GM21515 (cell line): ENCODE data around the gene ASXL2.
"Not testable (repeated sequence)": the region's sequence is repeated elsewhere in the genome, so short reads cannot be mapped to it uniquely, and the experiment has no call there.

ENCODE experiments used
- ATAC-seq: cut with Tn5 transposase; IDR thresholded peaks from one replicate; pipeline ENCODE4 v1.9.1; 2021; ENCODE audit not compliant: unreplicated experiment

Gene ASXL2

DNA sequence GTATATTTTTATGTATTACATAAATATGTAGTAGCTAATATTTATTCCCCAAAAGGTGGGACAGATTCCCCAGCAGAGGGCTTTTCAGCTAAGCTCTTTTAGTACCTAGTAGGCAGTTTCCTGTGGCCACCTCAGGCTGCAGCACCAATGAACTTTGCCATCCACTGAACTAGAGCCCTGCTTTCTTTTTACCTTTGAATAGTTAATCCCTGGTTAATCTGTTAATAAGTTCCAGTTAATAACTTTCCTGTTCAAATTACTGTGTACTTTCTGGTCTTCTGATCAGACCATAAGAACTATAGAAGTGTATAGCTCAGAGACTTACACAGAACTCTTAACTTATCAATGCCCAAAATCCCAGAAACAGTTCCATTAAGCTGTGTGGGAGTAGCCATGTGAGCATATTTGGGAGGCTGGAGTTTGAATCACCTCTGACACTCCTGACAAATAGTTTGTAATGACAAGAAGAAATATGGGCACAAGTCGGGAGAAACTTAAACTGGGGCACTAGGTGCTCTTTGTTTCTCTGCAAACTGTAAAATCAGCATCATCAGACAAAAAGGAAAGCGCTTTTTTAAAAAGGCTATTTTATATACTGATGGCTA, 40.0 kb downstream of the ASXL2 start:
- ATAC-seq: no peak

DNA sequence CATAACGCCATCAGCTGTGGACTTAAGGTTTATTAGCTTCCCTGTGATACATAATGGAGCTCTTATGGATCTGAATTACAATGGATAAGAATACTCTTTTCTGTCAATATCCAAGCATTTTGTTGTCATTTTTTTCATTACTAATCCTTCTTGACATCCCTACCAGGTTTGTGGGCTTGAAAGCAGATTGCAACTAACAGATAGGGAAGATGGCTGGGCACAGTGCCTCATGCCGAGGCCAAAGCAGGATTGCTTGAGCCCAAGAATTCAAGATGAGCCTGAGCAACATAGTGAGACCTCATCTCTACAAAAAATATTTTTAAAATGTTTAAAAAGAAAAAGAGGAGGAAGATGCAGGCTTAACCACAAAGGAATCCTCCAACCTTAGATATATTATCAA, 42.4 kb downstream of the ASXL2 start:
- ATAC-seq: no peak

DNA sequence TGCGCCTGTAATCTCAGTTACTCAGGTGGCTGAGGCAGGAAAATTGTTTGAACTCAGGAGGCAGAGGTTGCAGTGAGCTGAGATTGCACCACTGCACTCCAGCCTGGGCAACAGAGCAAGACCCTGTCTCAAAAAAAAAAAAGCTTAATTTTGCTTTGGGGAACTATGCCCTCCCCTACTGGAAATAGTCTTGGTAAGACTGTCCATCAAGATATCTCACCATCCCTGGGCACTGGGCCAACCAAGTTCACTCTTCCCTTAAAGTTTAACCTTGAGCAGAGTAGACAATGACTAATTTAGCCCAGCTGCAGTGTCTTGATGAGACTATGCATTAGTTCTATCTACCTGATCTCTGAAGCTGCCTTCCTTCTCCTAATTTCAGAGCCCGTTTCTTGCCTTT, 44.7 kb downstream of the ASXL2 start:
- no peak for ATAC-seq

DNA sequence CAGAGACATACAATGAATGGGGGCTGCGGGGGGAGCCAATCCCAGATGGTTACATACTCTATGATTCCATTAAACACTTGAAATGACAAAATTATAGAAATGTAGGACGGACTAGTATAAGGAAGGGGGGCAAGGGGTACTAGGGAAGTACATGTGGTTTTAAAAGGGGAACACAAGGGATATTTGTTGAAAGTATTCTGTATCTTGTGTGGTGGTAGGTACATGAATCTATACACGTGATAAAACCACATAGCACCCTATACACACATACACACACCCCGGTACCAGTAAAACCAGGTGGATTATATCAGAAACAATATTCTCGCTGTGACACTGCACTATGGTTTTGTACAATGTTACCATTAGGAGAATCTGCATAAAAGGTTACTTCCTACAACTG, 45.4 kb downstream of the ASXL2 start:
- no peak for ATAC-seq

DNA sequence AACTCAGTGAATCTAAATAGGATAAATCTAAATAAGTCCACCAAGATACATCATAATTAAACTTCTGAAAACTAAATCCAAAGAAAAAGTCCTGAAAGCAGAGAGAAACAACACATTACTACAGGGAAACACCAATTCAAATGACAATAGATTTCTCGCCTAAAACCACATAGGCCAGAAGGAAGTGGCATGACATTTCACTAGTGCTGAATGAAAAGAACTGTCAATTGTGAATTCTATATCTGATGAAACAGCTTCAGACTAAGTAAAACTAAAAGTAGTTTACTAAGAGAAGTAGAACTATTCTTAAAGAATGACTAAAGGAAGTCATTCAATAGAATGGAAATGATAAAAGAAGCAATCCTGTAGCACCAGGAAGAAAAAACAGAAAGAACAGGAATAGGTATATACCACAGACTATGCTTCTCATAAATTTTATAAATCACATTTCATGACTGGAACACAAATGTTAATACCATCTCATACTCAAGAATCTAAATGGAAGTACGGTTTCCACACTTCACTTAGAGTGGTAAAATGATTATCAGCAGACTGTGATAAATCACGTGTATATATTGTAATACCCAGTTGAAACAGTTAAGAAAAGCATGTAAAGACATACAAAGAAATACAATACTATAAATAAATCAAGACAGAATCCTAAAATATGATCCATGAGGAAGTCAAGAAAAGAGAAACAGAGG, 46.4 kb downstream of the ASXL2 start:
- no peak for ATAC-seq

DNA sequence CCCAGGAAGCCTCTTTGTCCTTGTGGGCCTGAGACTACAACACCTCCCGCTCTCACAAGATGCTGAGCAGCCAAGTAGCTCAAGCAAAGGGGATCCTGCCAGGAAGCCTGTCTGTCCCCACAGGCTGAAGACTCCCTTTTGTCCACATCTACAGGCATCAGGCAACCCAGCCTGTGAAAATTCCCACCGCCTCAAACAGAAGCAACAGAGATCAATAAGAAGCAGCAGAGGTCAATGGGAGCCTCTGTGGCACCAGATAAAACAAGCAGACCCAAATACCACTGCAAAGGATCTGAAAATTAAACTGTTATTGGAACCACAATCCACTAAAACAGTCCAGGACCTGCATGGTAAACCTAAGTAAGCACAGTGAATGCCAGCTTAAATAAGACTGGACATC, 48.5 kb downstream of the ASXL2 start:
- no peak for ATAC-seq

DNA sequence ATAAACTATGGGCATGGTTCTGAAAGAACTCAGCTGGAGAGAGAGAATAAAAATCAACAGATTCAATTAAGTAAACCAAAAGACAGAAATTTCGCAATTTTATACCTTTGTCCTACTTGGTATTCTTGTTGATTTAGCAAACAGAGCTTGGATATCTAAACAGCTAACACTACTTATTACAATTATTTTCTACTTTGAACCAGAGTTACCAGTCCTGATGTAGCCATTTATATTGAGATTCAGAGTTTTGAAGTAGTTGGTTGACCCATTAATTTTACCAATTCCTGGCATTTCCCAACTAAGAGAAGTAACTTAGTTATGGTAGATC, 48.9 kb downstream of the ASXL2 start:
- no peak for ATAC-seq

DNA sequence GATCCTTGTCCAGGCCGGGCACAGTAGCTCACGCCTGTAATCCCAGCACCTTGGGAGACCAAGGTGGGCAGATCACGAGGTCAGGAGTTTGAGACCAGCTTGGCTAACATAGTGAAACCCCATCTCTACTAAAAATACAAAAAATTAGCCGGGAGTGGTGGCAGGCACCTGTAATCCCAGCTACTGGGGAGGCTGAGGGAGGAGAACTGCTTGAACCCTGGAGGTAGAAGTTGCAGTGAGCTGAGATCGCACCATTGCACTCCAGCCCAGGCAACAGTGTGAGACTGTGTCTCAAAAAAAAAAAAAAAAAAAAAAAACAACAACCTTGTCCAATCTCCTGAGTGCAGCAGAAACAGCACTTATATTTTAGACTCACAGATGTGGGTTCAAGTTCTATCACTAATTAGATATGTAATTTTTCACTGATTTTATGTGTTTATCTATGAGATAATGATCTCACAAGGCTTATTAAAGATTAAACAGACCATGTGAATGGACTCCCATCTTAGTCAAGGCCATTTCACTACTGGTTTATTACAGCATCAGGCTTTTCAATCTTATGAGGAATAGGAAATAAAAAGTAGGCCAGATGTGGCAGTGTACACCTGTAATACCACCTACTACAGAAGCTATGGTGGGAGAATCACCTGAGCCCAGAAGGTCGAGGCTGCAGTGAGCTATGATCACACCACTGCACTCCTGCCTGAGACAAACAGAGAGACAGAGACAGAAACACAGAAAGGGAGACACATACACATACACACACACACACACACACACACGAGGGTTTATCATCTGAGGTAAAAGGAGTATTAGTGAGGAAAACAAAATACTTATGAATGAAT, 49.5 kb downstream of the ASXL2 start:
- ATAC-seq: not testable (repeated sequence)

DNA sequence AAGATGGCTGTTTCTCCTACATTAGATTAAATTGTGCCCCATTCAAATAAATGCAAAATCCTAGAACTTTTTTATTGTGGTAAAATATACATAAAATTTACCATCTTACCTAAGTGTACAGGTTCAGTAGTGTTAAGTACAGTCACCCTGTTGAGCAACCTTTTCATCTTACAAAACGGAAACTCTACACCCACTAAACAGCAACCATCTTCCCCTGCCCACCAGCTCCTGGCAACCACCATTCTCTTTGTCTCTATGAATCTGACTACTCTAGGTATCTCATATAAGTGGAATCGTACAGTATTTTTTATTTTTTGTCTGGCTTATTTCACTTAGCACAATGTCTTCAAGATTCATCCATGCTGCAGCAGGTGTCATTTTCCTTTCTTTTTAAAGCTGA, 53.0 kb downstream of the ASXL2 start:
- no peak for ATAC-seq

DNA sequence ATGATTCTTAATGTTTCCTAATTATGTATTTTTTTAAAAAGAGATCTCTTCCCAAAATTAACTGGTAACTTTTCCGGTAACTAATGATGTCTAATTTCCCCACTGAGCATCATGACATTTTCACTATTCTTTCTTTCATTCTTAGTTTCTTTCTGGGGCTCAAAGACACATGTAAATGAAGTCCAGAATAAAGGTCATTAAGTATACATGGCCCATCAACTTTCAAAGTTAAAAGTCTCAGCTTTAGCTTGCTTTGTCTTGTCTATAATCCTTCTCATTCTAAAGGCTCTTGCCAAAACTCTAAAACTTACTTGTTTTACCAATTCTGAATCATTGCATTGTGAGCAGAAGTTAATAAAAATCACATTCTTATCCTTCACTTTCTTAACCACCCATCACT, 53.6 kb downstream of the ASXL2 start:
- no peak for ATAC-seq

DNA sequence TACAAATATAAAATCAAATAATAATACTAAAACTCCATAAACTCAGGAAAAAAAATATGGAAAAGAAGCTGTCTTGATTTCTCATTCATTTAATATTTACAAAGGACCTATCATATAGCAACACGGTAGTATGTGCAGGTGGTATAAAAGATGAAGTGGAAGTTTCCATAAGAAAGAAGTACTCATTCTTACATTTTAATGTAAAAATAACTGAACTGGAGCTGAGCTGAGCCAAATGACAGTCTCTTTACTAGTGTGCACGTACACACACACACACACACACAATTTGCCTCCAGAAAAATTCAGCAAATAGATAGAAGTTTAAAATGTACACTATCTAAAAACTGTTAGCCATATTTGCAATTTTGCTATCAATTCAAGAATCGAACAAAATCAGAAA, 54.1 kb downstream of the ASXL2 start:
- ATAC-seq: no peak

DNA sequence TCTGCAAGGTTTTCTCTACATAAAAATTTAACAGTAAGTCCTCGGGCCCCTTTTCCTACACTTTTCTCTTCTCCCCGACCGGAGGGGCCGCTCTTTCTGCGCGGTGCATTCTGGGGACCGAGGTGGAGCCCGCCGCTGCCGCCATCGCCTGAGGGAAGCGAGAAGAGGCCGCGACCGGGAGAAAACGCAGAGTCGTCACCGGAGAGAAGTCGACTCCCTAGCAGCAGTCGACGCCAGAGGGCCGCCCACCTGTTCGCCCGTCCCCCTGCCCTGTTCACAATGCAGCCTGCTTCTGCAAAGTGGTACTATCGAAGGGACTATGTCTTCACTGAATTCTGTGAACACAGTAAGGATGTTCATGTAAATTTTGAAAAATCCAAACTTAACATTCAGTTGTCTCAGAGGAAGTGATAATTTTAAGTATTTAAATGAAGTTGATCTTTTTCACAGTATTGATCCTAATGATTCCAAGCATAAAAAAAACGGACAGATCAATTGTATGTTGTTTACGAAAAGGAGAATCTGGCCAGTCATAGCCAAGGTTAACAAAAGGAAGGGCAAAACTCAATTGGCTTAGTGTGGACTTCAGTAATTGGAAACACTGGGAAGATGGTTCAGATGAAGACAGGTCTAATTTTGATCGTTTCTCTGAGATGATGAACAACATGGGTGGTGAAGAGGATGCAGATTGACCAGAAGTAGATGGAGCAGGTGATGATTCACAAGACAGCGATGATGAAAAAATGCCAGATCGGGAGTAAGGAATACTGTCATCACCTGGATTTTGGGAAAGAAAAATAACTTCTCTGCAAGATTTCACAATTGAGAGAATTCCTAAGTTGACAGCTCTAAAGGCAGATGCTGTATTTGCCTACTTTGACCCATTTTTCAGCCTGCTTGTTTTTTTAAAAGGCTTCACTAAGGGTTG, 55.8 kb downstream of the ASXL2 start:
- no peak for ATAC-seq

DNA sequence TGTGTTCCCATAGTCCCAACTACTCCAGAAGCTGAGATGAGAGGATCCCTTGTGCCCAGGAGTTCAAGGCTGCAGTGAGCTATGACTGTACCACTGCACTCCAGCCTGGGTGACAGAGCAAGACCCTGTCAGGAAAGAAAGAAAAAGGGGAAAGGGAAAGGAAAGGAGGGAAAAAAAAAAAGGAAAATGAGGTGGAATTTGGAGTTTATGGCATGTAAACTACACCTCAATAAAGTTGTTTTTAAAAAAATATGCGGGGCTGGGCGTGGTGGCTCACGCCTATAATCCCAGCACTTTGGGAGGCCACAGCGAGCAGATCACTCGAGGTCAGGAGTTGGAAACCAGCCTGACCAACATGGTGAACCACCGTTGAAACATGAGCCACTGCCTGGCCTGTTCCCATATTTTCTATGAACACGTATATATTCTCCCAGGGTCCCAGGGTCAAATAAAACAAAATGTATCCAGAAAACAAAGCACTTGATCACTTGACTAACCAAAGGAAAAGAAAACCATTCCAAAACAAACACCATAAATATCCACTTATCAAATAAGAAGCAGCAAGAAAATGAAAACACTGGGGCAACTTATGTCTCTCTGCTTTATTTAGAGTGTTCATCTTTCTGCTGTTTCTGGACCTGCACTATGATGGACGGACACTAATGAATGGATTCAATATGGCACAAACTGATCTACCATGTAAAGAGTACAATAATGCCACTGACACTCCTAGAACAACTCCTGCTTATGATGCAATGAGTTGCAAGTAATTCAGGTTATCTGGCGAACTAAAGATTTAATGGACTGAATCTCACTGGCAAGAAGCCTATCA, 56.8 kb downstream of the ASXL2 start:
- ATAC-seq: no peak

DNA sequence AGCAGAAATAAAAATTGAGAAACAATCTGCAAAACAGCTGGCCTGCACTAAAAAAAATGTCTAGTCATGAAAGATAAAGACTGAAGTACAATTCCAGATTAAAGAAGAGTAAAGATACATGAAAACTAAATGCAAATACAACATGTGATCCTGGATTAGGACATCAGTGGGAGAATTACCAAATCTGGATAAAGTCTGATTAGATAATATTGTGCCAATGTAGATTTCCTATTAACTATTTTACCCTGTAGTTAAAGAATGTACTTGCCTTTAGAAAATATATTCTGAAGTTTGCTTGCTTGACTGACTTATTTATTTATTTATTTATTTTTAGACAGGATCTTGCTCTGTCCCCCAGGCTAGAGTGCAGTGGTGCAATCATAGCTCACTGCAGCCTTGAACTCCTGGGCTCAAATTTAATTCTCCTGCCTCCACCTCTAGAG, 58.7 kb downstream of the ASXL2 start:
- ATAC-seq: no peak

DNA sequence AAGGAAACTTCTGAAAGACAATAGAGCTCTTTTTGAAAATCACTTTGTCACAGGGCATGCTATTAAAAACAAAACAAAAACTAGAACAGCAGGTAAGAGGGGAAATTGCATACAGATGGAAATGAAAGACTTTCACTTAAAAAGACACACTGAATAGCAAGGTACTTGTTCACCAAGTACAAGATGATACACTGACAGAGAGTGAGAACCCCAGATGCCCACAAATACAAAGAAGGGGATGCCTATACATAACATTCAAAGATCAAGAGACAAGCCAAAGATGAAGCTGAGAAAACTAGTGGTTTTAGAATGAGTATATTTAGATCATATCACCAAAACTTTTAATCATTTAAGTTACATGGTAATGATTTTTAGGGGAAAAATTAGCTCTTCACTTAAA, 60.7 kb downstream of the ASXL2 start:
- no peak for ATAC-seq

DNA sequence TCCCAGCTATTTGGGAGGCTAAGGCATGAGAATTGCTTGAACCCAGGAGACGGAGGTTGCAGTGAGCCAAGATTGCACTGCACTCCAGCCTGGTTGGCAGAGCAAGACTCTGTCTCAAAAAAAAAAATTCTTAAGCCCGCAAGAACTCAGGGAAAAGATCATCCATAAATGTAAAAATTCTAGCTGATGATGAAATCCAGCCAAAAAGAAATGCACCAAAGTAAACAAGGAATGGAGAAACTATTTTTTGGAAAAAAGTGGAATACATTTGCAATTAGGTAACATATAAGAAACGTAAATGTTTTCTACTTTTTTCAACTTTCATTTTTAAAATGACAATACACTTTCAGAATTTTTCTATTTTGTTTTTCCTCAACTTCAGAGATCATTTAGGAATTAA, 61.3 kb downstream of the ASXL2 start:
- no peak for ATAC-seq

DNA sequence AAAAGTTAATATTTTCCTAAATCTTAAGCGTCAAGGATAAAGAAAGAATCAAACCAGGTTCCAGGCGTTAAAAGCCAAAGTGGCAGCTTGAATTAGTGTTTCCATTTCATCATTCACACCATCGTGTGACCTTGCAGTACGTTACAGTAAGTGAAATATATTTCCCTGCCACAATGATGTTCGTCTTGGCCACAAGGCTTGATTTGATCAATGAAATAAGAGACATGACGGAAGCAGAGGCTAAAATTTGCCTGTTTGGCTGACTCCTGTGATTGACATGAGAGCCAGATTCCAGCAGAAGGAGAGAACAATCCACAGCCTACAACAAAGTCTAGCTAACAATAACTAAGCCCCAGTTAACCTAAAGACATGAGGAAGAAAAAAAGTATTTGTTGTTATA, 62.0 kb downstream of the ASXL2 start:
- ATAC-seq: no peak

DNA sequence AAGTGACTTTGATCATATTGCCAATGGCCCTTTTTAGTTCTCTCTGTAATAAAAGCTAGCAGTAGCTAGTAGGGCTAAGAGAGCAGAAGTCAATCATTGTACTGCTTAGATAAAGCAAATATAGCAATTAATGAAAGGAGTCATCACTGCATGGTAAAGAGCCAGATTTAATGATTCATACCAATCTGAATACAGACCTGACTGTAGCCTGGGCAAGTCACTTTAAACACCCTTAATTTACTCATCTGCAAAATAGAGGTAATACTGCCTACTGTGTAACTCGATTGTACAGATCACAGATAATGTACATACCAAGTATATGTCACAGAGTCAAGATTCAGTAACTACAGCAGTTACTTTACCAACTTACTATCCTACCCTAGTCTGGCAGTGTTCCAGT, 63.6 kb downstream of the ASXL2 start:
- ATAC-seq: no peak

DNA sequence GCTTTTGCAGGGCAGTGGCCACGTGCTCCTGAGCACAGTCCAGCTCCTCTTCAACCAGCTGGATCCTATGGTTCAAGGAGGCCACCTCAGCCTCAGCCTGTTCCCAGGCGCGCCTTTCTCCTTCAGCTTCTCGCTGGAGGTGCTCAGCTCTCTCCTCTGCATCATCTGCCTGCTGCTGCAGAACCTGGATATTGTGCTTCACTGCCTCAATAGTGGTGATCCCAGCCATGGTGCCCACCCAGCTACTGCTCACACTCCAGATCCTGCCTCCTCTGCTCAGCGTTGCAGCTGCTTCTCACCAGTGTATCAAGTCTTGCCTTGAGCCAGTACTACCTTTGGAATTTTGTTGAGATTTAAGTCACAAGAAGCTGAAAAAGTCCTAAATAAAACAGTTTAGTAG, 67.9 kb downstream of the ASXL2 start:
- ATAC-seq: no peak

DNA sequence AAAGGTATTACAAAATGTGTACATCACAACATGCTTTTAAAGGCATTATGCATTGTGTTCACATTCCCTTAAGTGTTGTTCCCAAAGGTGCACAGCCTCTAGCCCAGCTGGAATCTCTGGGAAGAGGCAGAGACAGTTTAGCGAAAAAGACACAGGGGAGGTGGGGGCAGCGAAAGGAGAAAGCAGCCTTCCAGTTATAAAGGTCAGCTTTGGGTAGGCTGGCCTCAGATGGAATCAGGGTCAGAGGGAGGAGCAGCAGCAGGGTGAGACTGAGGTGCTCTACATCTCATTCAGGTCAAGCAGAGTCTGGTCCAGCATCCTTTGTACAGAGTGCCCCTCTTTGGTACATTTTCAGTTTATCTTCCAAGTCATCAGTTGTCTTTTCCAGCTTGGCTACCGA, 68.6 kb downstream of the ASXL2 start:
- ATAC-seq: no peak
